ENCODE measurements around the gene EIF2D. TPM values are rescaled to one million over a fixed set of nuclear protein-coding genes. Genes with fewer than 3 reads are reported as not detected.
A peak's percentile ranks its signal among the peaks of the same experiment; 100 is the strongest.
"Not testable (repeated sequence)": the region's sequence is repeated elsewhere in the genome, so short reads cannot be mapped to it uniquely, and the experiment has no call there.

Gene EIF2D
- total and polyA plus RNA-seq, 2 experiments from 2014 or later = 45.7 to 67.2 TPM

DNA sequence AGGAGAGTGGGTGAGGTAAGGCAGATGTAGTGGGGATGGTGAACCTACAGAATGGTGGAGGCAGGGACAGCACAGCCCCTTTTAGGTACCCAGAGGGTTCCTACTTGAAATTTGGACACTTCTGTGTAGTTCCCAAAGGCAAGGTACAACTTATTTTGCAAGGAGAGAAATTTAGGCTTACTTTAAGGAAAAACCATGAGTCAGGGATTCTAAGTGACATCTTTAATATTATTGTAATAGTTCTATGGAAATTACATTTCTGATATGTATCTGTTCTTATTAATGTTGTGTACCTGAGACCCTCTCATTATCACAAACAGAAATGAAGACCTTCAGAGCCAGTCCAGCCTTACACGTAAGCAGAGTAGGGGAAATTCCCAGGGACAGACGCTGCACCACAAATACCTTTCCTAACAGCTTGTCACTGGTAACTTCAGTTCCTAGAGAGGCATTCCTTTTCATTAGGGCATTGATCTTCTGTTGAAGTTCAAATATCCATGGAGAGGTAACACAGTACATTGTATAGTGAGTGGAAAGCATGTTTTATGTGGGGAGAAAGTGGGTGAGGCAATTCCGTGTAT lies 30.9 kb upstream of the EIF2D start:
- H3K4me1 ChIP-seq (ENCODE audit: low read depth) = no peaks in the 10 kb centered on the region
- H3K27ac ChIP-seq = no peak overlapping the region
- DNase-seq (ENCODE audit: low read depth in 1 of 2, low spot score in 1 of 2) = no peak
- no peaks in the 10 kb centered on the region for H3K27me3 ChIP-seq
- peaks cover 10% of the 10 kb centered on the region for H3K36me3 ChIP-seq
- H3K4me3 ChIP-seq = no peak overlapping the region
- TF ChIP-seq CTCF (IDR thresholded peaks at IDR 0.05; ENCODE audit: low read depth, low read length) = no peak
- no peaks in the 10 kb centered on the region for H3K9me3 ChIP-seq (ENCODE audit: low read depth)

- not testable (repeated sequence) for H3K36me3 ChIP-seq; DNase-seq (ENCODE audit: low read depth in 1 of 2, low spot score in 1 of 2); H3K27me3 ChIP-seq; H3K9me3 ChIP-seq (ENCODE audit: low read depth); H3K4me1 ChIP-seq (ENCODE audit: low read depth); H3K27ac ChIP-seq; H3K4me3 ChIP-seq
Measured at GRCh38 chr1:206642074-206642473, 29.8 kb upstream of the EIF2D start.

DNA sequence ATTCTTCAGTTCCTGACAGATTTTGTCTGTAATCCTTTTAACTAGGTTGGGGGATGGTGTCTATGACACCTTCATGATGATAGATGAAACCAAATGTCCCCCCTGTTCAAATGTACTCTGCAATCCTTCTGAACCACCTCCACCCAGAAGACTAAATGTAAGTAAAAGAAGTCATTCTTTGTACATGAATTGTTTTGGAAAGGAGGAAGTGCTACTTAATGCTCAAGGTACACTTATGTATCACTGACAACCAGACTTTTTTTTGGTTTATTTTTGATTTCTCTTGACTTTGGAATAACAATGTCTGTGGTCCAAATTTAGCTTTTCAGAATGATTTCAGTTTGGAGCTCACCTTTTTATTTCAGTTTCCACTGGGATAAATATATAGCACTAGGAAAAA lies 25.3 kb upstream of the EIF2D start:
- Histone ChIP-seq H3K9me3 (ENCODE audit: low read depth) (no peaks in the 10 kb centered on the region), H3K27ac (no peak overlapping the region), H3K36me3 (no peaks in the 10 kb centered on the region), H3K4me3 (no peak overlapping the region), H3K27me3 (no peaks in the 10 kb centered on the region), H3K4me1 (ENCODE audit: low read depth) (peaks cover 25% of the 10 kb centered on the region)
- DNase-seq (ENCODE audit: low read depth in 1 of 2, low spot score in 1 of 2) = no peak
- TF ChIP-seq CTCF (IDR thresholded peaks at IDR 0.05; ENCODE audit: low read depth, low read length) = no peak

DNA sequence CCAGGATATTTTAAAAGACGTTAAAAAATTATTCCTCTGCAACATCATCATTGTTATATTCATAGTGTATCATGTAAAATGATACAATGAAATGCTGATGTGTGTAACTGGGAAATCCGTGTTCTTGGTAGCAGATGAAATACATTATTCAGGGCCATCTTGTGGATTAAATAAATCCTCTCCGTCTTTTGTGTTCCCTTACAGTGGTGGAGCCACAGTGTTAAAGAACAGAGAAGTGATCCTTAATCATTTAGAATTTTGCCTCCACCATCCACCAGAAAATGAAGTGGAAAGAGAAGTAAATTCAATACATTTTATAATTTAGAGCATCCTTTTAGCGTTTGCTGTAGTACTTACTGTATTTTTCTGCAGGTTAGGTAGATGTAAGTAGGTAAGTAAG lies 24.4 kb upstream of the EIF2D start:
- Histone ChIP-seq H3K27me3 (no peaks in the 10 kb centered on the region), H3K9me3 (ENCODE audit: low read depth) (no peaks in the 10 kb centered on the region), H3K4me3 (peak overlapping the region; percentile 90), H3K27ac (no peak overlapping the region), H3K4me1 (ENCODE audit: low read depth) (peaks cover 25% of the 10 kb centered on the region), H3K36me3 (no peaks in the 10 kb centered on the region)
- DNase-seq (ENCODE audit: low read depth in 1 of 2, low spot score in 1 of 2) = no peak
- no peak for TF ChIP-seq CTCF (IDR thresholded peaks at IDR 0.05; ENCODE audit: low read depth, low read length)

GRCh38 chr1:206635978-206636345 lies 23.7 kb upstream of the EIF2D start:
- peak overlapping the region; percentile 79 for H3K27ac ChIP-seq
- no peak for DNase-seq (ENCODE audit: low read depth in 1 of 2, low spot score in 1 of 2)
- no peaks in the 10 kb centered on the region for H3K36me3 ChIP-seq
- H3K9me3 ChIP-seq (ENCODE audit: low read depth) = no peaks in the 10 kb centered on the region
- H3K4me1 ChIP-seq (ENCODE audit: low read depth) = peaks cover 25% of the 10 kb centered on the region
- no peak for TF ChIP-seq CTCF (IDR thresholded peaks at IDR 0.05; ENCODE audit: low read depth, low read length)
- H3K4me3 ChIP-seq = peak overlapping the region; percentile 90
- H3K27me3 ChIP-seq = no peaks in the 10 kb centered on the region

DNA sequence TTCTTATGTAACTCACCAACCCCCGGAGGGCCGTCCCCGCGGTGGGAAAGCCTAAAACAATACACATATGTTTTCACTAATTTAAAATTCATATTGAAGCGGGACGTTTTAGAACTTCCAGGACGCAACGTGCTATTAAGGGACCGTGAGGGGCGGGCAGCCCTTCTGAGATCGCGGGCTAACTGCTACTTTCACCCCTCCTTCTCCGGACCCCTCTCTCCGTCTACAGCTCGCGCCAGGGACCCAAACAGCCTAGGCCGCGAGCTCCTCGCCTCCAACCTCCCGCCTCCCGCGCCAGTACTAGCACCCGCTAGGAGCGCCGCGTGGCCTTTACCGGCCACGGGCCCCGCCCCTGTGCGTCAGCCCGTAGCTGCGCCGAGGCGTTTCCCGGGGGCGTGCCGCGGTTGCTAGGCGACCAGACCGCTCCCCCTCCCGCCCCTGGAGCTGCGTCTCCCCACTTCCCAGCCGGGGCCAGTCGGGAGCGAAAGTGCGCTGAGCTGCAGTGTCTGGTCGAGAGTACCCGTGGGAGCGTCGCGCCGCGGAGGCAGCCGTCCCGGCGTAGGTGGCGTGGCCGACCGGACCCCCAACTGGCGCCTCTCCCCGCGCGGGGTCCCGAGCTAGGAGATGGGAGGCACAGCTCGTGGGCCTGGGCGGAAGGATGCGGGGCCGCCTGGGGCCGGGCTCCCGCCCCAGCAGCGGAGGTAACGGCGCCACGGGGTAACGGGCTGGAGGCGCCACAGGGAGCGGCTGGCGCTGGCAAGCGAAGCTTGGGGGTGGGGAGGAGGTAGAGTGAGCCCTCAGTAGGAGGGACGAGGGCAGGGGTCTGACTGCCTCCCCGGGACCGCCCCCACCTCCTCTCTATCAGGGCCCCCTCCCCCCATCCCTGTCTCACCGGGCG lies 23.1 kb upstream of the EIF2D start, which contains the start of gene DYRK3:
DYRK3 (plus strand) TSS at position 457 of the 898 bp plus-strand sequence; CDS start at position 625, 168 bp downstream.
- peak; percentile 96 to 97 for DNase-seq (ENCODE audit: low read depth in 1 of 2, low spot score in 1 of 2)
- TF ChIP-seq CTCF (IDR thresholded peaks at IDR 0.05; ENCODE audit: low read depth, low read length) = no peak
- H3K36me3 ChIP-seq = no peaks in the 10 kb centered on the region
- peak within 1 kb of the TSS; percentile 90 for H3K4me3 ChIP-seq
- peaks cover 25% of the 10 kb centered on the region for H3K4me1 ChIP-seq (ENCODE audit: low read depth)
- H3K9me3 ChIP-seq (ENCODE audit: low read depth) = no peaks in the 10 kb centered on the region
- no peaks in the 10 kb centered on the region for H3K27me3 ChIP-seq
- H3K27ac ChIP-seq = peak within 1 kb of the TSS; percentile 79

Measured in cardiac muscle cell (in vitro differentiated cells and primary cell).